Ammon's horn (tissue), 1 donor: Measurements from ENCODE around the gene SORL1-AS1.

Experiments
- DNase-seq: peaks from one replicate; pipeline ENCODE4 v3.0.0-alpha.2; 2016; ENCODE audit warnings: low spot score

The SORL1-AS1 gene

GRCh38 chr11:121391914-121392313, 60.9 kb downstream of the SORL1-AS1 start:
- DNase-seq, result no peak

GRCh38 chr11:121389651-121390050, 63.1 kb downstream of the SORL1-AS1 start:
- peak; percentile 81 for DNase-seq
